Measurements from ENCODE around the gene CHIA. TPM values are rescaled to one million over a fixed set of nuclear protein-coding genes. Genes with fewer than 3 reads are reported as not detected.

CHIA gene
- total RNA-seq, 1 donor from 2014 or later: not detected

- Mint-ChIP-seq H3K9me3 (ENCODE audit: unreplicated experiment) (peaks cover 7% of the 10 kb centered on the region), H3K4me3 (ENCODE audit: unreplicated experiment) (no peak overlapping the region), H3K4me1 (ENCODE audit: unreplicated experiment) (no peaks in the 10 kb centered on the region), H3K27me3 (ENCODE audit: unreplicated experiment) (no peaks in the 10 kb centered on the region), H3K27ac (ENCODE audit: unreplicated experiment) (no peak overlapping the region), H3K36me3 (ENCODE audit: unreplicated experiment) (no peaks in the 10 kb centered on the region)
- DNase-seq (ENCODE audit: extremely low spot score, unreplicated experiment): no peak
- TF ChIP-seq CTCF (IDR thresholded peaks at IDR 0.05): no peak
These were observed 9.2 kb upstream of the CHIA start for GRCh38 chr1:111281411-111281810.

- Mint-ChIP-seq H3K4me1 (ENCODE audit: unreplicated experiment) (no peaks in the 10 kb centered on the region), H3K9me3 (ENCODE audit: unreplicated experiment) (peaks cover 2% of the 10 kb centered on the region), H3K4me3 (ENCODE audit: unreplicated experiment) (no peak overlapping the region), H3K27me3 (ENCODE audit: unreplicated experiment) (no peaks in the 10 kb centered on the region), H3K27ac (ENCODE audit: unreplicated experiment) (no peak overlapping the region), H3K36me3 (ENCODE audit: unreplicated experiment) (no peaks in the 10 kb centered on the region)
- no peak for DNase-seq (ENCODE audit: extremely low spot score, unreplicated experiment)
- no peak for TF ChIP-seq CTCF (IDR thresholded peaks at IDR 0.05)
These were observed 6.8 kb upstream of the CHIA start for GRCh38 chr1:111283838-111284237.

- H3K36me3 Mint-ChIP-seq (ENCODE audit: unreplicated experiment): no peaks in the 10 kb centered on the region
- no peak overlapping the region for H3K4me3 Mint-ChIP-seq (ENCODE audit: unreplicated experiment)
- no peak for TF ChIP-seq CTCF (IDR thresholded peaks at IDR 0.05)
- no peaks in the 10 kb centered on the region for H3K9me3 Mint-ChIP-seq (ENCODE audit: unreplicated experiment)
- no peak overlapping the region for H3K27ac Mint-ChIP-seq (ENCODE audit: unreplicated experiment)
- H3K27me3 Mint-ChIP-seq (ENCODE audit: unreplicated experiment): no peaks in the 10 kb centered on the region
- no peaks in the 10 kb centered on the region for H3K4me1 Mint-ChIP-seq (ENCODE audit: unreplicated experiment)
- no peak for DNase-seq (ENCODE audit: extremely low spot score, unreplicated experiment)
These were observed 4.8 kb upstream of the CHIA start for GRCh38 chr1:111285879-111286278.

- no peak for TF ChIP-seq CTCF (IDR thresholded peaks at IDR 0.05)
- Mint-ChIP-seq H3K4me1 (ENCODE audit: unreplicated experiment) (no peaks in the 10 kb centered on the region), H3K9me3 (ENCODE audit: unreplicated experiment) (no peaks in the 10 kb centered on the region), H3K4me3 (ENCODE audit: unreplicated experiment) (no peak overlapping the region), H3K27me3 (ENCODE audit: unreplicated experiment) (no peaks in the 10 kb centered on the region), H3K36me3 (ENCODE audit: unreplicated experiment) (no peaks in the 10 kb centered on the region), H3K27ac (ENCODE audit: unreplicated experiment) (no peak overlapping the region)
- no peak for DNase-seq (ENCODE audit: extremely low spot score, unreplicated experiment)
These were observed 3.7 kb upstream of the CHIA start for GRCh38 chr1:111286912-111287311.

- Mint-ChIP-seq H3K4me1 (ENCODE audit: unreplicated experiment) (no peaks in the 10 kb centered on the region), H3K27ac (ENCODE audit: unreplicated experiment) (no peak overlapping the region), H3K4me3 (ENCODE audit: unreplicated experiment) (no peak overlapping the region), H3K27me3 (ENCODE audit: unreplicated experiment) (no peaks in the 10 kb centered on the region), H3K9me3 (ENCODE audit: unreplicated experiment) (no peaks in the 10 kb centered on the region), H3K36me3 (ENCODE audit: unreplicated experiment) (no peaks in the 10 kb centered on the region)
- no peak for TF ChIP-seq CTCF (IDR thresholded peaks at IDR 0.05)
- DNase-seq (ENCODE audit: extremely low spot score, unreplicated experiment): no peak
These were observed 1.3 kb upstream of the CHIA start for GRCh38 chr1:111289371-111289770.

All from osteocyte (in vitro differentiated cells).